Neural progenitor cell (in vitro differentiated cells): ENCODE measurements around the gene KRT40.

Experiments
- CTCF ChIP-seq: fragments of 200-600 bp; sonication (generic); IDR thresholded peaks from 2 replicates; pipeline ENCODE4 v1.5.1; 2017; ENCODE audit warnings: antibody characterized with exemption, mild to moderate bottlenecking
- EZH2 ChIP-seq: fragments of 200-600 bp; sonication (generic); IDR thresholded peaks from 2 replicates; pipeline ENCODE4 v1.6.1; 2017; ENCODE audit warnings: antibody characterized with exemption, mild to moderate bottlenecking, moderate library complexity
- EZH2phosphoT487 ChIP-seq: fragments of 200-600 bp; sonication (generic); IDR thresholded peaks from 2 replicates; pipeline ENCODE4 v1.6.1; 2017; ENCODE audit warnings: antibody characterized with exemption

- no peak for TF ChIP-seq EZH2
- no peak for TF ChIP-seq CTCF
- TF ChIP-seq EZH2phosphoT487 = no peak
Observed at GRCh38 chr17:41001795-41002194, 17.7 kb upstream of the KRT40 start.
